OCI-LY7 (cell line): ENCODE data around the gene AGPAT3. TPM values are rescaled to one million over a fixed set of nuclear protein-coding genes. Genes with fewer than 3 reads are reported as not detected.

ENCODE experiments used
- BruUV-seq: library from RNA; stranded (reverse); fragments of 400-500 nt; replicated peaks from 2 replicates; lab custom pipeline; 2021; lab: Mats Ljungman, UMichigan
- CTCF ChIA-PET: fragments of 300-600 bp; sonication (Branson Sonifier 250); formaldehyde crosslinking; loops from one replicate; lab custom pipeline; 2022; ENCODE audit warnings: antibody characterized with exemption; ENCODE audit not compliant: unreplicated experiment; lab: Charles Lee
- POLR2A ChIA-PET: fragments of 300-600 bp; sonication (Branson Sonifier 250); formaldehyde crosslinking; loops from one replicate; lab custom pipeline; 2022; ENCODE audit warnings: antibody characterized with exemption; lab: Charles Lee
- DNase-seq: peaks from one replicate; pipeline ENCODE4 v3.0.0-alpha.2; 2015; ENCODE audit warnings: low spot score
- H2AFZ ChIP-seq: fragments of 200-600 bp; sonication (generic), shearing (Covaris generic); 2 replicates; pipeline ENCODE4 v1.6.1; 2014; ENCODE audit warnings: mild to moderate bottlenecking, antibody characterized with exemption, low read length, moderate library complexity
- H3K27ac ChIP-seq: fragments of 200-600 bp; sonication (generic); 2 replicates; pipeline ENCODE4 v1.5.1; 2014; ENCODE audit warnings: mixed run types, low read depth, mild to moderate bottlenecking, moderate library complexity, low read length, inconsistent platforms; ENCODE audit not compliant: poor library complexity, severe bottlenecking
- H3K36me3 ChIP-seq: fragments of 200-600 bp; sonication (generic); 2 replicates; pipeline ENCODE4 v1.6.1; 2014; ENCODE audit warnings: mild to moderate bottlenecking, antibody characterized with exemption, low read length, moderate library complexity, mixed read lengths; ENCODE audit not compliant: insufficient read depth
- H3K4me1 ChIP-seq: fragments of 200-600 bp; sonication (generic); 2 replicates; pipeline ENCODE4 v1.5.1; 2014; ENCODE audit warnings: mild to moderate bottlenecking, low read length; ENCODE audit not compliant: insufficient read depth, poor library complexity, severe bottlenecking
- H3K4me2 ChIP-seq: fragments of 200-600 bp; sonication (generic); 2 replicates; pipeline ENCODE4 v1.6.1; 2014; ENCODE audit warnings: mild to moderate bottlenecking, low read length
- H3K4me3 ChIP-seq: fragments of 200-600 bp; sonication (generic); 2 replicates; pipeline ENCODE4 v1.5.1; 2014; ENCODE audit warnings: mild to moderate bottlenecking, low read depth, low read length; ENCODE audit not compliant: poor library complexity, severe bottlenecking
- H3K79me2 ChIP-seq: fragments of 200-600 bp; sonication (generic); 2 replicates; pipeline ENCODE4 v1.6.1; 2016; ENCODE audit warnings: low read depth, mild to moderate bottlenecking, low read length, moderate library complexity, mixed read lengths; ENCODE audit not compliant: insufficient read depth
- H3K9me2 ChIP-seq: fragments of 200-600 bp; sonication (generic); 2 replicates; pipeline ENCODE4 v1.6.1; 2016; ENCODE audit warnings: mild to moderate bottlenecking, low read length, mixed read lengths; ENCODE audit not compliant: insufficient read depth
- H3K9me3 ChIP-seq: fragments of 200-600 bp; sonication (generic); 2 replicates; pipeline ENCODE4 v1.6.1; 2014; ENCODE audit warnings: mild to moderate bottlenecking, mixed run types, low read length, mixed read lengths
- H4K20me1 ChIP-seq: fragments of 200-600 bp; sonication (generic); 2 replicates; pipeline ENCODE4 v1.6.1; 2014; ENCODE audit warnings: mild to moderate bottlenecking, antibody characterized with exemption, low read length, moderate library complexity, mixed read lengths; ENCODE audit not compliant: insufficient read depth
- EZH2phosphoT487 ChIP-seq: fragments of 200-600 bp; sonication (generic); IDR thresholded peaks from 2 replicates; pipeline ENCODE4 v1.6.1; 2018; ENCODE audit warnings: low read depth, borderline replicate concordance, mild to moderate bottlenecking, mixed run types, antibody characterized with exemption, low read length, moderate library complexity, mixed read lengths
- intact Hi-C: fragments of 100-400 bp; cut with micrococcal nuclease; formaldehyde crosslinking; loops from one replicate; pipeline ENCODE4 v1.10.0; 2022; ENCODE audit not compliant: unreplicated experiment
- small RNA-seq: library from RNA; depleted of rRNA; stranded (forward); fragments of <200 nt; gene quantifications from one replicate; pipeline ENCODE3, GENCODE V24; 2014
- total RNA-seq, 2 experiments: library from RNA; depleted of rRNA in 1 of 2; stranded (reverse); fragments of >200 nt in 1 of 2; shearing (Covaris generic) in 1 of 2; gene quantifications; 2 replicates each; pipeline ENCODE4 v1.2.3, GENCODE V29; 2014 to 2022
- TF ChIP-seq, protein P1 (sequence below): fragments of 200-600 bp; sonication (generic); conservative IDR thresholded peaks from 2 replicates; pipeline ENCODE4 v1.5.1; 2014; ENCODE audit warnings: mild to moderate bottlenecking, antibody characterized with exemption, low read length, moderate library complexity, mixed read lengths

Gene AGPAT3
- total RNA-seq, 2 experiments from 2014 or later = 9.2 to 33.4 TPM

DNA sequence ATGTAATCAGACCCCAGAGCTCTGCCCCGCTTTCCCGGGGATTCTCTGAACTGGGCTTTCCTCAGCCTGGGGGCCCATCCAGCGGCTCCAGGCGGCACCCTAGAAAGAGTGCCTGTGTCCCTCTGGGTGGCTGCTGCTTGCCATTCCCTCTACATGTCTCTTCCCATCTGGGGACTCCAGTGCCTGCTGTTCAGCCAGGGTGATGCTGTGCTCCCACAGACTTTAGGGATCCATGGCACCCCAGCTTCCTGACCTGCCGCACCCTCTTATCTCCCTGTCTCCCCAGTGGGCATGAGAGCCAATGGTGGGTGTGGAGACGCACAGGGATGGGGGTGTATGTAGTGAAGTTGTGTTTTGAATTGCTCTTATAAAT is 163.2 kb downstream of the AGPAT3 start:
- H3K4me1 ChIP-seq = peaks cover 6% of the 10 kb centered on the region
- no TSS peak for BruUV-seq
- no peak overlapping the region for H3K4me3 ChIP-seq
- peaks cover 20% of the 10 kb centered on the region; the same call in 1 of the 2 replicates for H4K20me1 ChIP-seq
- no peaks in the 10 kb centered on the region for H3K9me2 ChIP-seq
- H2AFZ ChIP-seq = no peak overlapping the region
- H3K4me2 ChIP-seq = no peak overlapping the region
- peaks cover 83% of the 10 kb centered on the region for H3K79me2 ChIP-seq
- no peak overlapping the region for H3K27ac ChIP-seq
- TF ChIP-seq, protein P1, sequence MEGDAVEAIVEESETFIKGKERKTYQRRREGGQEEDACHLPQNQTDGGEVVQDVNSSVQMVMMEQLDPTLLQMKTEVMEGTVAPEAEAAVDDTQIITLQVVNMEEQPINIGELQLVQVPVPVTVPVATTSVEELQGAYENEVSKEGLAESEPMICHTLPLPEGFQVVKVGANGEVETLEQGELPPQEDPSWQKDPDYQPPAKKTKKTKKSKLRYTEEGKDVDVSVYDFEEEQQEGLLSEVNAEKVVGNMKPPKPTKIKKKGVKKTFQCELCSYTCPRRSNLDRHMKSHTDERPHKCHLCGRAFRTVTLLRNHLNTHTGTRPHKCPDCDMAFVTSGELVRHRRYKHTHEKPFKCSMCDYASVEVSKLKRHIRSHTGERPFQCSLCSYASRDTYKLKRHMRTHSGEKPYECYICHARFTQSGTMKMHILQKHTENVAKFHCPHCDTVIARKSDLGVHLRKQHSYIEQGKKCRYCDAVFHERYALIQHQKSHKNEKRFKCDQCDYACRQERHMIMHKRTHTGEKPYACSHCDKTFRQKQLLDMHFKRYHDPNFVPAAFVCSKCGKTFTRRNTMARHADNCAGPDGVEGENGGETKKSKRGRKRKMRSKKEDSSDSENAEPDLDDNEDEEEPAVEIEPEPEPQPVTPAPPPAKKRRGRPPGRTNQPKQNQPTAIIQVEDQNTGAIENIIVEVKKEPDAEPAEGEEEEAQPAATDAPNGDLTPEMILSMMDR = no peak
- no peak for TF ChIP-seq EZH2phosphoT487
- intact Hi-C loops = no loop called here
- peaks cover 19% of the 10 kb centered on the region for H3K36me3 ChIP-seq
- DNase-seq = no peak
- H3K9me3 ChIP-seq = no peaks in the 10 kb centered on the region
- ChIA-PET POLR2A (no interaction called here), CTCF (no interaction called here)

DNA sequence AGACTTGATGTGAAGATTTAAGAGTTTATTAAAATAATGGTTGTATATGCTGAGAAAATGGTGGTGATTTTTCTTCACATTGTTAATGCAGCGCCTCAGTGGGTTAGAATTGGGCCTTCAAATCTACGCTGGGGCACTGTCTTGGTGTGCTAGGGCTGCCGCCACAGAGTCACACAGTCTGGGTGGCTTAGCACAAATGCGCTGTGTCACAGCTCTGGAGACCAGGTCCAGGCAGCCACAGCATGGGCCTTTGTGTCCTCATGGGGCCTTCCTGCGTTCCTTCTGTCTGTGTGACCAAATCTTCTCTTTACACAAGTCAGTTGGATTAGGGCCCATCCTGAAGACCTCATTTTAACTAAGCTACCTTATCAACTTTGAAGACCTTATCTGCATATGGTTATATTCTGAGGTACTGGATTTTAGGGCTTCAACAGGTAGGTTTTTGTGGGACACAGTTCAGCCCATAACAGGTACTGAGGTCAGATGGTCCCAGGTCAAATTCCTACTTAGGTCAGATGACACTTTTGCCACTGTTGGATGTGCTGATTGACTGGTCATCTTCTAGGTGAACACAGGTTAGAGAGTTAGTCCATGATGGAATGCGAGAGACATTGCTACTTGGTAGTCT is 164.6 kb downstream of the AGPAT3 start:
- H2AFZ ChIP-seq = no peak overlapping the region
- intact Hi-C loops = no loop called here
- H3K9me3 ChIP-seq = no peaks in the 10 kb centered on the region
- TF ChIP-seq, protein P1 = no peak
- TF ChIP-seq EZH2phosphoT487 = no peak
- no peak overlapping the region for H3K27ac ChIP-seq
- POLR2A ChIA-PET = no interaction called here
- H3K9me2 ChIP-seq = no peaks in the 10 kb centered on the region
- peaks cover 70% of the 10 kb centered on the region for H3K79me2 ChIP-seq
- peaks cover 14% of the 10 kb centered on the region; the same call in 1 of the 2 replicates for H4K20me1 ChIP-seq
- H3K4me1 ChIP-seq = peaks cover 6% of the 10 kb centered on the region
- BruUV-seq = no TSS peak
- peaks cover 26% of the 10 kb centered on the region for H3K36me3 ChIP-seq
- H3K4me2 ChIP-seq = no peak overlapping the region
- no peak overlapping the region for H3K4me3 ChIP-seq
- CTCF ChIA-PET = no interaction called here
- DNase-seq = no peak

DNA sequence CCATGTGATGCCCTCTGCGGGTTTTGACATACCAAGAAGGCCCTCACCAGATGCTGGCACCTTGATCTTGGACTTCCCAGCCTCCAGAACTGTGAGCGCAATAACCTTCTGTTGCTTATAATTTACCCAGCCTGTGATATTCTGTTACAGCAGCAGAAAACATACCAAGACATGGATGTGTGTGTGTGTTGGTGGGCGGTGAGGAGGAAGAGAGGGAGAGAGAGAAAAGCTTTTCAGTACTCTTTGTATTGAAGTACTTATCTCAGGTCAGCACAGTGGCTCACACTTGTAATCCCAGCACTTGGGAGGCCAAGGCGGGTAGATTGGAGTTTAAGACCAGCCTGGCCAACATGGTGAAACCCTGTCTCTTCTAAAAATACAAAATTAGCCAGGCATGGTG is 170.2 kb downstream of the AGPAT3 start:
- H3K79me2 ChIP-seq = peaks cover 16% of the 10 kb centered on the region
- BruUV-seq = no TSS peak
- no peak overlapping the region for H3K4me3 ChIP-seq
- no peak overlapping the region for H3K27ac ChIP-seq
- no peaks in the 10 kb centered on the region for H3K4me1 ChIP-seq
- no peak for TF ChIP-seq EZH2phosphoT487
- H3K9me2 ChIP-seq = no peaks in the 10 kb centered on the region
- ChIA-PET POLR2A (no interaction called here), CTCF (no interaction called here)
- intact Hi-C loops = no loop called here
- H3K36me3 ChIP-seq = peaks cover 66% of the 10 kb centered on the region
- H4K20me1 ChIP-seq = no peaks in the 10 kb centered on the region
- no peak overlapping the region for H3K4me2 ChIP-seq
- no peak for DNase-seq
- H2AFZ ChIP-seq = no peak overlapping the region
- H3K9me3 ChIP-seq = no peaks in the 10 kb centered on the region

Small RNAs within 50 kb of the gene (small RNA-seq; reads per million reads assigned to genes)
- gene RNU6-1150P = not detected
- not detected for gene RNU6-859P

Other genes with a start within 250 kb of the AGPAT3 start
- gene HSF2BP, start 205.7 kb upstream of the AGPAT3 start, total RNA-seq (2014; rRNA removed; shearing (Covaris generic)) = 3.5 and 6.8 TPM in 2 replicates
- 5.0 and 5.1 TPM in 2 replicates for gene HSF2BP, start 205.7 kb upstream of the AGPAT3 start, total RNA-seq (2022)
- 53.4 and 58.6 TPM in 2 replicates for gene RRP1B, start 205.7 kb upstream of the AGPAT3 start, total RNA-seq (2014; rRNA removed; shearing (Covaris generic))
- gene RRP1B, start 205.7 kb upstream of the AGPAT3 start, total RNA-seq (2022) = 67.6 and 74.5 TPM in 2 replicates
- 32.8 and 37.5 TPM in 2 replicates for gene PDXK, start 146.1 kb upstream of the AGPAT3 start, total RNA-seq (2014; rRNA removed; shearing (Covaris generic))
- gene PDXK, start 146.1 kb upstream of the AGPAT3 start, total RNA-seq (2022) = 67.0 and 80.2 TPM in 2 replicates
- 12.5 and 15.6 TPM in 2 replicates for gene CSTB, start 88.9 kb upstream of the AGPAT3 start, total RNA-seq (2014; rRNA removed; shearing (Covaris generic))
- gene CSTB, start 88.9 kb upstream of the AGPAT3 start, total RNA-seq (2022) = 26.7 and 33.3 TPM in 2 replicates
- gene RRP1, start 75.6 kb upstream of the AGPAT3 start, total RNA-seq (2014; rRNA removed; shearing (Covaris generic)) = 45.2 and 50.3 TPM in 2 replicates
- 46.1 and 55.0 TPM in 2 replicates for gene RRP1, start 75.6 kb upstream of the AGPAT3 start, total RNA-seq (2022)
- 29.9 and 37.4 TPM in 2 replicates for gene TRAPPC10, start 147.1 kb downstream of the AGPAT3 start, total RNA-seq (2014; rRNA removed; shearing (Covaris generic))
- 54.7 and 62.5 TPM in 2 replicates for gene TRAPPC10, start 147.1 kb downstream of the AGPAT3 start, total RNA-seq (2022)
- 2.5 and 8.2 TPM in 2 replicates for gene PWP2, start 242.2 kb downstream of the AGPAT3 start, total RNA-seq (2014; rRNA removed; shearing (Covaris generic))
- 8.4 and 11.5 TPM in 2 replicates for gene PWP2, start 242.2 kb downstream of the AGPAT3 start, total RNA-seq (2022)